Measurements from ENCODE around the gene C2CD3.
"Not testable (repeated sequence)": the region's sequence is repeated elsewhere in the genome, so short reads cannot be mapped to it uniquely, and the experiment has no call there.

Gene C2CD3

DNA sequence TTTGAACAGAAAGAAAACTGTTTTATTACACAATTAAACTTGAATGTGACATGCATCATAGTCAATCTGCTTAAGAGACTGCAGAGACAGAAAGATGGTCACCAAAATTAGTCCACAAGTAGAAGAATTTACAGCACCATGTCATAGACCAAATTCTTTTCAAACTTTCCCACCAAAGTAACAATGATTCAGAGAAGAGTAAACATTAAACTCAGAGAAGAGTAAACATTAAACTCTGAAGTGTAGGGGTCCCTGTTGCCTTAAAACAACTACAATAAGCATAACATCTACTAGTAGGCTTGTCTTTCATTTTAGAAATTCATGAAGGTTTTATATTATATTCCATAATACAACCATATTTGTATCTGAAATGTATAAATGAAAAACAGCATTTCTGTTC, 104.1 kb downstream of the C2CD3 start:
- DNase-seq, result not testable (repeated sequence)

DNA sequence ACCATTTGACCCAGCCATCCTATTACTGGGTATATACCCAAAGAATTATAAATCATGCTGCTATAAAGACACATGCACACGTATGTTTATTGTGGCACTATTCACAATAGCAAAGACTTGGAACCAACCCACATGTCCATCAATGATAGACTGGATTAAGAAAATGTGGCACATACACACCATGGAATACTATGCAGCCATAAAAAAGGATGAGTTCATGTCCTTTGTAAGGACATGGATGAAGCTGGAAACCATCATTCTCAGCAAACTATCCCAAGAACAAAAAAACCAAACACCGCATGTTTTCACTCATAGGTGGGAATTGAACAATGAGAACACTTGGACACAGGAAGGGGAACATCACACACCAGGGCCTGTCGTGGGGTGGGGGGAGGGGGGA, 105.3 kb downstream of the C2CD3 start:
- DNase-seq, result not testable (repeated sequence)

DNA sequence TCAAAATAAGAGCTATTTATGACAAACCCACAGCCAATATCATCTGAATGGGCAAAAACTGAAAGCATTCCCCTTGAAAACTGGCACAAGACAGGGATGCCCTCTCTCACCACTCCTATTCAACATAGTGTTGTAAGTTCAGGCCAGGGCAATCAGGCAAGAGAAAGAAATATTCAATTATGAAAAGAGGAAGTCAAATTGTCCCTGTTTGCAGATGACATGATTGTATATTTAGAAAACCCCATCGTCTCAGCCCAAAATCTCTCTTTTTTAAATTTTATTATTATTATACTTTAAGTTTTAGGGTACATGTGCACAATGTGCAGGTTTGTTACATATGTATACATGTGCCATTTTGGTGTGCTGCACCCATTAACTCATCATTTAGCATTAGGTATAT, 107.2 kb downstream of the C2CD3 start:
- not testable (repeated sequence) for DNase-seq

DNA sequence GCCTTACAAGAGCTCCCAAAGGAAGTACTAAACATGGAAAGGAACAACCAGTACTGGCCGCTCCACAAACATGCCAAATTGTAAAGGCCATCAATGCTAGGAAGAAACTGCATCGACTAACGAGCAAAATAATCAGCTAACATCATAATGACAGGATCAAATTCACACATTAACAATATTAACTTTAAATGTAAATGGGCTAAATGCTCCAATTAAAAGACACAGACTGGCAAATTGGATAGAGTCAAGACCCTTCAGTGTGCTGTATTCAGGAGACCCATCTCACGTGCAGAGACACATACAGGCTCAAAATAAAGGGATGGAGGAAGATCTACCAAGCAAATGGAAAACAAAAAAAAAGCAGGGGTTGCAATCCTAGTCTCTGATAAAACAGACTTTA, 109.2 kb downstream of the C2CD3 start:
- DNase-seq, result not testable (repeated sequence)

DNA sequence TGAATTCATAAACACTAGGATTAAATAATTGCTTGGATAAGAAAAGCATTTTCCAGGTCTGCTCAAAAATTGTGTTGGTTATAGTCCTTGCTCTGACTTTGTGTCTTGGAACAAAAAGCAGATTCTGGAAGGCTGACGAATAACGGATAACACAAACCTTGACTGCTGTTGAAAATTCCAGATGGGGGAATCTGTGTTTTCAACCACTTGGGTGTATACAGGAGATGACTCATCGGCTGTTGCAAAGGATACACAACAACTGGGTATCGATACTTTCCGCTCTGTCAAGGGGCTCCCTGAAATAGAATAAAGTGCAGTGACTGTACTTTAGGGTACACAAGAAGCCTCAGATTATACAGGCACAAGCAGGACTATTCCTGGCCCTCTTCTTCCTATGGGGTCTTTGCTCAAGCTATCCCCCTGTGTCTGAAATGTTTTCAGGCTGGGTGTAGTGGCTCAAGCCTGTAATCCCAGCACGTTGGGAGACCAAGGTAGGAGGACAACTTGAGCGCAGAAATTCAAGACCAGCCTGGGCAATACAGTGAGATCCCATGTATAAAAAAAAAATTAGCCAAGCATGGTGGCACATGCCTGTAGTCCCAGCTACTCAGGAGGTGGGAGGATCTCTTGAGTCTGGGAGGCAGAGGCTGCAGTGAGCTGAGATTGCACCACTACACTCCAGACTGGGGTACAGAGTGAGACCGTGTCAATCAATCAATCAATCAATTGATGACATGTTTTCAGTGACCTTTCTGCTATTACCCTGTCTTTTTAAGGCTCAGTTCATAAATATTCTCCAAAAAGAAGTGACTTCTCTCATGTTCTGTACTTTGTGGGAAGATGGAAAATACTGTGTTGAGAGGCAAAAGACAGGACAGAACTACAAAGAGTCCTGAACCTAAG, 113.3 kb downstream of the C2CD3 start:
- DNase-seq, result no peak

DNA sequence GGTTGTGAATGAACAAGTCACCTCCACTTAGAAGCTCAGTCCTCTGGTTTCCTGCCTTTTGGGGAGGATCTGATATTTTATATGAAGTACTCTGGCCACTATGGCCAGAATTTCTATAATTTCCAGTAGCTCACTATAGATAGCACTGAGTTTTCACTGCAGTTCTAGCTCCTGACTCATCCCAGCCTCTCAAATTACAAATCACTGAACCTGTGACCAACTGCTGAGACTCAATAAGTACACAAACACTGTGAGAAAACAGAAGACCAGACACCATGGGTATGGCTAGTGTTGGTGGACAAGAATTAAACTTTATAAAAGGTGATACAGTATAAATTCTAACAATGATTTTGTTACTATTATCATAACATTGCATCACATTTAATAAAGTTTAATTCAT, 114.9 kb downstream of the C2CD3 start:
- DNase-seq, result no peak

DNA sequence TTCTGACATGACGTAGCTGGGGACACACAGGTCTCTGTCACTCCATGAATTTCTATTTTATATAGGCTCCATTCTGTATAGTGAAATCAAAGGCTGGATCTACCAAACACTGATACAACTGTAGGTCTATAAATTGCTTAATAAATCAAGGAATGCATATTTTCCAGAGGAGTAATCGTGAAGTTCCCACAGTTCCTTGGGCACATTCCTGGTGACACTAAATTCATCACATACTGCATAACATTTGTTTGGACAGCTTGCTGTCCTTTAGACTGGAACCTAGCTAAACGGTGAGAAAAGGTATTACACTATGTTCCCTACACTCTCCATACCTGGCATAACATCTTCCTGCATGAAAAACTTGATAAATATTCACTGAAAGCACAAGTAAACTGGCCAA, 120.3 kb downstream of the C2CD3 start:
- DNase-seq, result no peak

DNA sequence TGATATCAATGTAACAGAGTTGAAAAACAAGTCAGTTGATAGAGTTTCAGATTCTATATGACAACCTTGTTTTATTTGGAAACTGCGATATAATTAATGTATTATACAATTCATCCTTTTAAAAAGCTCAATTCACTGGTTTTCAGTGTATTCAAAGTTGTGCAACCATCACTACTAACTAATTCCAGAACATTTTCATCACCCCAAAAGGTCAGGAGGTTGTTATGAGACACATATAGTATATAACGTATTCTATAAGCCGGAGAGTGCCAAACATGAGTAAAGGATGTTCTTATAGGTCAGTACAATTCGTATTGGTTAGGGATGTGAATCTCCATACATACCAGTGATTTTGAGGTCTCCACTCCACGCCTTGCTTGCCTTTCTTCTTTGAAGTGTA, 121.8 kb downstream of the C2CD3 start:
- DNase-seq, result no peak

DNA sequence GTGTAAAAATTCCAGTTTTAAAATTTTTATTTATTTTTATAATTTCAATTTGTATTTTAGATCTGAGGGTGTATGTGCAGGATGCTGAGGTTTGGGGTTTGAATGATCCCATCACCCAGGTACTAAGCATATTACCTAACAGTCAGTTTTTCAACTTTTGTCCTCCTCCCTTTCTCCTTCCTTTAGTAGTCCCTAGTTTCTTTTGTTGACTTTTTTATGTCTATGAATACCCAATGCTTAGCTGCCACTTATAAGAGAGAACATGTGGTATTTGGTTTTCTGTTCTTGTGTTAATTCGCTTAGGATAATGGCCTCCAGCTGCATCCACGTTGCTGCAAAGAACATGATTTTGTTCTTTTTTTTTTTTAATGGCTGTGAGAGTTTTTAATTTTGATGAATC, 126.3 kb downstream of the C2CD3 start:
- DNase-seq, result no peak

DNA sequence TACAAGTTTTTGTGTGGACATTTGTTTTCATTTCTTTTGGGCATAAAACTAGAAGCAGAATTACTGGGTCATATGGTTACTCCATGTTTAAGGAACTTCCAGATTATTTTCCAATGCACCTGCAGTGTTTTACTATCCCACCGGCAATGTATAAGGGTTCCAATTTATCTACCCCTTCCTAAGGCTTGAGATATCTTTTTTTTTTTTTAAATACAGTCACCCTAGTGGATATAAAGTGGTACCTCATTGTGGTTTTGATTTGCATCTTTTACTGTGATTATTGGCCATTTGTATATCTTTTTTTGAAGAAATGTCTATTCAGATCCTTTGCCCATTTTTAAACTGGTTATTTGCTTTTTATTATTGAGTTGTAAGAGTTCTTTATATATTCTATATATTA, 127.4 kb downstream of the C2CD3 start:
- no peak for DNase-seq

DNA sequence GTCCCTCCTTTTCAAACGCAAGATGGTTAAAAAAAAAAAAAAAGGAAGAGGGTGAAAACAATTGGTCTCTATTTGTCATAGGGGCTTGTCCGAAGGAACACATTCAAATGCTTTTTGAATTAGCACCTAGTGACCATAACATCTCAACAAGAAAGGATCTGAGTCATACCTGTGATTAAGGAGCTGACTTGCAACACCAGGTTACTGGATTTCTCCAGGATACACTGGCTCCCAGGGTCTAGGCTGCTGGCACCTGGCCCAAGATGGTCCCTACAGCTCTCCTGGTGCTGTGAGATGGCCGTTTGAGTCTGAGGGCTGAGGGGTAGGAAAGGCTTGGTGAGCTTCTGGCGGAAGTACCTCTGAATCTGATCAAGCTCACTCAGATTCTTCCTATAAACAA, 133.5 kb downstream of the C2CD3 start:
- no peak for DNase-seq

DNA sequence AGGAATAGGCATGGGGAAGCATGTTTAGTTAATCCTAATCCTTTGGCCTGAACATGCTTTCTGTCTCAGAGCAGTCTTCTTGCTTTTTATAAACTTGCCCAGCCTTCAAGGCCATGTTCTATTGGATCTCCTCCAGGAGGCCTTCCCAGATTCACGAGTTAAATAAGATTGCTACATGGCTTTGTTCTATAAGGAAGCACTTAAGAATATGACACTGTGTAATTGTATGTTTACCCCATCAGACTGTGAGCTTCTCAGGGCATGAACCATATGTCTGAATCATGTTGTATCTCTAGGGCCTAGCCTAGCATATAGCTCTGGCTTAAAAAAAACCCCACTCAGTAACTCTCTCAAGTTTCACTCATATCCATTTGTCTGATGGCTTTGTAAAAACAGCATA, 135.5 kb downstream of the C2CD3 start:
- no peak for DNase-seq

DNA sequence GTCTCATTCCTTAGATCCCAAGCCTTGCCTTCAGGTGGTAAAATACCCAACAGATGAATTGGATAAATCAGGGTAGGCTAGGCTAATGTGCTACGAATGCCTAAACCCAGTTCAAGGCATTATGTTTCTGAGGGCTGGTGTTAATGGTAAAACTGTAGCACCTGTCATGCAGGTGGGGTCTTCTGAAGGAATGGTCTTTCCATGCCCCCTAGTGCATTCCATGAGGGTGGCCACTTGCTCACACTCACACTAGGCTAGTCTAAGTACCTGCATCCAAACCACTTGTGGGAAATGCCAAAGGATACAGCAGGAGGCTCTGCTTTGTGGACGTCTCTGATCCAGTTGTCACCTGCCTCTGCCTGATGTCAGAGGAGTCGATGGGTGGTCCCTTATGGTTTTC, 137.8 kb downstream of the C2CD3 start:
- DNase-seq, result no peak

DNA sequence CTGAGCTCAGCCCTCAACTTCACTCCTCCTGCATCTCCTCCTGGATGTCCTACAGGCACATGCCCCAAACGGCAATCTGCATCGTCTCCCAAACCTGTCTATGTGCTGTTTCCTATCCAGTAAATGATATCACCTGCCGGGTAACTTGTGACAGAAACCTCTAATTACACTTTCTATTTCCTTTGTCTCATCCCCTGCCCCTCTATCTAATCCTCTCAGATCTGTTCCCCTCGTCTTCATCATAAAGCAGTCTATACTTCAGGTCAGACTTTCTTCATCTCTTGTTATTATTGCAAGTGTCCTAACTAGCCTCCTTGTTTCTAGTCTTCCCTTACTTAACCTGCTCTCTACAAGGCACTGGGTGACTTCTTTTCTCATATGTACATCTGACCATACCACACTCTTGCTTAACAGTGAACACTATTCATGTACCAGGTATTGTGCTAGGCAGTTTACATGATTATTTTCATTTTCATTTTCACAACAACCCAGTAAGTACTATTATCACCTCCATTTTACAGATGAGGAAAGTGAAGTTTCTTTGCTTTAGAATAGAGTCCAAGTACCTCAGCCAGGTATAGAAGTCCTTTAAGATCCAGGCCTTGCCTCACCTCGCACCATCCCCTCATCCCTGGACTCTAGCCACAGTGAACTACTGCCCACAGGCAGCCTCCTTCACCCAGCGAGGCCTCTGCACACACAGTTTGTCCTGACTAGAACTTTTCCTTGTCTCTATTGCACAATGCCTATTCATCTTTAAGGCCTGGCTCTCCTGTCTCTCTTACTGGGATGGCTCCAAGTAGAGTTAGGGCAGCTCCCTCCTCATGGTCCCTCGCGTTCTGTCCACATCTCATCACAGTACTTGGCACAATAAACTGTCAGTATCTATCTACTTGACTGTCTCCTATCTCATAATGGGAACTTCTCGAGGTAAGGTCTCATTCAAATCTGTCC, 139.8 kb downstream of the C2CD3 start:
- no peak for DNase-seq

DNA sequence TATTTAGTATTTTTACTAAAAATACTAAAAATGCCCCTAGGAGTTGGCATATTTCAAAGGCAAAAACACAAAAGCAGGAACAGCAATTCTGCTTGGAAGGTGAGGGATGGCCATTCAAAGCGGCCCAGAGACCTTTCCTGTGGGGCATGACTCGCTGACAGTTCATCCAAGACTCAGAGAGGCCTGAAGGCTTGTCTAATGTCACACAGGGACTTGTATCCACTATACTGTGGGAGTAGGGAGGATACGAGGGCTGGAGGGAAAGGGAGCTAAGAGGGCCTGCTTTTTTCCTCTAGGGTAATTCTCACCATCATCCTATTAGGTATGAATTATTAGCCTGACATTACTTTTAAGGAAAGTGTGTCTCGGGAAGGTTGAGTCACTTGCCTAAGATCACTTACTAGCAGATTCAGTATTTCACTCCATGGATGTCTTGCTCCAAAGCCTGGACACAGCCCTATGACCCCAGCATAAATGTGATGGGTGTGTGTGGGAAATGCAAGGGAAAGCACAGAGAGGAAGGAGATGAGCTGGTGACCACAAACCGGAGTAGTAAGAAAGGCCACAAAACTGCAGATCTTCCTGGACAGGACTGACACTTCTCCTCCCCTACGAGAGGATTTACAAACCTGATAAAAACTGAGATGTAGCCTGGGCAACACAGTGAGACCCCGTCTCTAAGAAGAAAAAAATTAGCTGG, 145.2 kb downstream of the C2CD3 start:
- DNase-seq, result no peak

DNA sequence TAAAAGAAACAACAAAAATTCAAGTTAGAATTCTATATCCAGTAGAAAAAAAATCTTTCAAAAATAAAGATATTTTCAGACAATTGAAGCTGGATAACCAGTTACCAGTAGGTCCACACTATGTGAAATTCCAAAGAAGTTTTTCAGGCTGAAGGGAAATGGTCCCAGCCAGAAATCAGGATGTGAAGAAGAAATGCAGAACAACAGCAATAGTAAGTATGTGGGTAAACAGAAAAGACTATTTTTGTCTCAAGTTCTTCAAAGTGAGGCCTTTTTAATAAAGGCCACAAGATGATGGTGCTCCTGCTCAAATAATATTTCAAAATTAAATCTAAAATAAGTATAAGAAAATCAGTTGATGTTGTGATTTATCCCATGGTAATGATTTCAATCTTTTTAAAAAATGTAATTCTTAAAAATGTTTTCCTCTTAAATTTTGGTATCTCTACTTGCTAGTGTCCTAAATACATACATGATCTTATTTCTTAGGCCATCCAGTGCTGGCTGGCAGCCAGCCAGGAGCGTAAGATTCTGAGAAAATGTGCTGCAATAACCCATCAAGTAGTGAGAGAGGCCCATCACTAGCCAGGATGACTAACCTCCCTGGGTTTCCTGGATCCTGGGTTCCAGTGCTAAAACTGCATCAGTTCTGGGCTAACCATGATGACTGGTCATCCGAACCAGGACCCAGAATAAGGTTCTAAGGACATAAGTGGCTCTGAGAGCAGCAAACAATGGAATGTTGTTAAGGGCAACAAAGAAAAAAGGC, 146.4 kb downstream of the C2CD3 start:
- DNase-seq, result no peak

DNA sequence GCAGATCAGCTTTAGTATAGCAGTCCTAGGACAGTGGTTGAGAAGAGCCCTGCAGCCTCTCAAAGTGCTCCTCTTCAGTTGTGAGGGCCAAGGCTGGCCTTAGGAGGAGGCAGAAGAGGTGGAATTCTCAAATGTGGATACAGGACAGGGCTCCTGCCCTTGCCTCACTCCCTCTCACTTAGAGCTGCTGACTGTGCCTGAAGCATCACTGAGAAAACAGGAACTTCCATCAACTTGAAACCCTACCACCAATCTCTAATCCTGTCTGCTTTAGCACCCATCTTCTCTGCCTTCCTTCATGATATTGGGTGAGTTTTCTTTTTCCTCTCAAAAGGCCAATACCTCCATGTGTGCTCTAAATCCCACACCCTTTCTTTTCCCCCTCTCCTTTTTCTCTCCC, 147.5 kb downstream of the C2CD3 start:
- no peak for DNase-seq

DNA sequence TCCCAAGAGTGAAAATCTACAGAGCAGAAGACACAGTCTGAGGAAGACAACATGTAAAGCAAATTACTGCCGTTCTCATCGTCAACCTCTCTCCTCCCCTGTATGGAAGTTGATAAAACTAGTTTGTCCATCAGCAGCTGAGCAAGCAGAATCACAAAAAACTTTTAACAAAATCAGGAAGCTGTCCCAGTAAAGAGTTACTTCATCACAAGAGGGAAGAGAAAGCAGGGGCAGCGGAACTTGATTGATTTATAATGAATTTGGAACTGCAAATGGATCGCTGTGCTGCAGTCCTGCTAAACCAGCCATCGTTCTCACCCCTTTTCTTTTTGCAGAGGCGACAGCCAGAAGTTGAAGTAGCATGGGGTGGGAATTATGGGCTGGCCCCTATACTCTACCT, 148.3 kb downstream of the C2CD3 start:
- DNase-seq, result no peak

DNA sequence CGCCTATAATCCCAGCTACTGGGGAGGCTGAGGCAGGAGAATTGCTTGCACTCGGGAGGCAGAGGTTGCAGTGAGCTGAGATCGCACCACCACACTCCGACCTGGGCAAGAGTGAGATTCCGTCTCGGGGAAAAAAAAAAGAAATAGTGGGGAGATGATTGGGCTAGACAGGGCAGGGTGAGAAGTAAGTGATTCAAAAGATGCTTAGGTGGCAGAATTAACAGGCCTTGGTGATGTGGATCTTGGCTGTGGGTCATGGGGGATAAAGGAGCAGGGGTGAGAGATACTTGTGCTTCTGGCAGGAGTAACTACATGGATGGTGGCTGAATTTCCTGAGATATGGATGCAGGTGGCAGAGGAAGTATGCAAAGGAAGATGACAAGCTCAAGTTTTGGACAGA, 148.8 kb downstream of the C2CD3 start:
- no peak for DNase-seq

DNA sequence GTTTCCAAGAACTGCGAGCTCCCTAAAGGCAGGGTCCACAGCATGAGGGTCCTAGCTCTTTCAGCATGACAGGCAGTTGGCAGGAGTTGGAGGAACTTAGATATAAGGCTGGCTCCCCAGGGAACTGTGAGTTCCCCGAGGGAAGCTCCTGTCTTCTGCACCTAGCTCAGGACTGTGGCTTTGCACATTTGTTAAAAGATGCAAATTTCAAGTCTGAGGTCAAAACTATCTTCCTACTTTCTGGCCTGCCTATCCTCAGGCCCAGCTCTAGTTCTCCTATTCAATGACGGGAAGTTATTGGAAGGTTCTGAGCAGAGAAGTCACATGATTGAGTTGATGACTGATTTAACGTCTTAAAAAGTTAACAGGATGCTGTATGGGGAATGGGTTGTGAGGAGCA, 150.3 kb downstream of the C2CD3 start:
- no peak for DNase-seq

DNA sequence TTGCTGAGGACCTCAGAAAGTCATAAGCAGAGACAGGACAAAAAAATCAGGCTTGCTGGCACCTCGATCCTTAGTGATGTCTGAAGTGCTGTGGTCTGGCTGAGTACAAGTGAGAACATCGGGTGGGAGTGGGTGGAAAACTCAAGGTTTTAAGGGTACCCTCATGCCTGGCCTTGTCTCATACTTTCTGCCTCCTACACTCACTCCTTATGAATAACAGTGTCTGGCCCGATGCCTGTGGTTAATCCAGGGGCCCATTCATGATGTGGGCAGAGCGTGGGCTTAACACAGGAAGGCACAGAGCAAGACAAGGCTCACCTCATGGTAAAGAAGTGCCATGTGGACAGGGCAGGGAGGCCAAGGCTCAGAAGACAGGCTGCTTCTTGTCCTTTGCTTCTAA, 150.9 kb downstream of the C2CD3 start:
- no peak for DNase-seq

DNA sequence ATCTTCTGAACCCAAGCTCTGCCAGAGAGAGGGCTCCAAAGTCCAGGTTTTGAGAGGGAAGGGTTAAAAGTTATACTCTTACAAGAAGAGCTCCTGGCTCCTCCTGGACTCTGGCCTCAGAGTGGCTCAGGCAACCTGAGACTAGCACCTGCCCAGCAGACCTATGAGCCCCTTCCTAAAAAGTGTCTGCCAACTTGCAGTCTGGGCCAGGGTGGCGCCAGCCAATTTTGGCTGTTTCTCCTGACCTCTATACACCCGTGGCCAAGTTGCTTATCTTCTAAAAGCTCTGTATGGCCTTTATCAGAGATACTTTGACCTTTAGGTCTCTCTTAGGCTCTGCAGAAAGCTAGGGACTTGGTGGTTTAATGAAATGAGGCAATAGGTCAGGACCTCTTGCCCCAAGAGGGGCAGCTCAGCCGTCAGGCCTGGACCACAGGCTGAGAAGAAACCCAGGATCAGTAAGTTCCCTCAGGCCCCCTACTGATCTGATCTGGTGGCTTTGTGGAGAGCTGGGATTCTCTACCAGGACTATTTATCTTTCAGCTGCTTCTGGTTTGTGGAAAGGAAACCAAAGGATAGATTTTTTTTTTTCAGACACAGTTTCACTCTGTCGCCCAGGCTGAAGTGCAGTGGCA, 151.6 kb downstream of the C2CD3 start:
- no peak for DNase-seq
